Mucosa of descending colon (tissue), 3 donors: ENCODE data around the gene RNF19B. TPM values are rescaled to one million over a fixed set of nuclear protein-coding genes. Genes with fewer than 3 reads are reported as not detected.

Experiments
- ATAC-seq: fragments of 200-7000 bp; cut with Tn5 transposase; one replicate; pipeline ENCODE4 v1.9.1; 2020; ENCODE audit warnings: mild to moderate bottlenecking, moderate library complexity
- DNase-seq, 3 donors: peaks; one replicate each; pipeline ENCODE4 v3.0.0-alpha.2; 2020
- H3K36me3 ChIP-seq: fragments of 200-600 bp; one replicate; pipeline ENCODE4 v1.8.0; 2021; ENCODE audit warnings: low read depth, mild to moderate bottlenecking
- H3K4me1 ChIP-seq: fragments of 200-600 bp; one replicate; pipeline ENCODE4 v1.8.0; 2021; ENCODE audit warnings: low read depth, mild to moderate bottlenecking
- H3K4me3 ChIP-seq: fragments of 200-600 bp; one replicate; pipeline ENCODE4 v1.8.0; 2021; ENCODE audit warnings: mild to moderate bottlenecking
- H3K9me3 ChIP-seq: fragments of 200-600 bp; one replicate; pipeline ENCODE4 v1.8.0; 2021; ENCODE audit warnings: mild to moderate bottlenecking
- CTCF ChIP-seq: fragments of 200-600 bp; IDR thresholded peaks from one replicate; pipeline ENCODE4 v1.8.0; 2022; ENCODE audit warnings: antibody characterized with exemption, mild to moderate bottlenecking
- intact Hi-C, 2 donors: fragments of 100-400 bp; cut with DNase I in 1 of 2; cut with micrococcal nuclease in 1 of 2; formaldehyde crosslinking; loops; one replicate each; pipeline versions ENCODE4 v1.11.0 to v1.11.1; 2022; cut with DNase I, micrococcal nuclease
- total RNA-seq, 3 donors: library from RNA; stranded (reverse); fragmentation: NEBNext Ultra II Directional in 2 of 3; extraction: Animal tissue kit (Norgen Biotek cat#: 25700) in 2 of 3; gene quantifications; one replicate each; pipeline versions ENCODE4 v1.2.1 to v1.2.4, GENCODE V29; 2021 to 2023
- donor health status: DM: no; HTN: no; CAD: no; lungs with moderate emphysema.
- donor health status: DM: no; HTN: no; CAD: no.
- donor health status: DM: no; HTN: yes; CAD: no.

RNF19B gene
- total RNA-seq, 3 donors from 2014 or later: 51.5 to 74.9 (median 68.0) TPM

- H3K36me3 ChIP-seq: no peaks in the 10 kb centered on the region
- H3K4me3 ChIP-seq: no peak overlapping the region
- intact Hi-C loops: no loop called here
- H3K4me1 ChIP-seq: peaks cover 13% of the 10 kb centered on the region
- TF ChIP-seq CTCF: no peak
- ATAC-seq (no peak), DNase-seq (peak in 1 of 3 donors; percentile 25)
- H3K9me3 ChIP-seq: no peaks in the 10 kb centered on the region
Observed at GRCh38 chr1:32896451-32896850, 68.2 kb downstream of the RNF19B start.

- Histone ChIP-seq H3K4me3 (no peak overlapping the region), H3K9me3 (no peaks in the 10 kb centered on the region), H3K4me1 (peaks cover 13% of the 10 kb centered on the region), H3K36me3 (no peaks in the 10 kb centered on the region)
- DNase-seq: peak in 1 of 3 donors; percentile 33
- no peak for TF ChIP-seq CTCF
- intact Hi-C loops: no loop called here
- no peak for ATAC-seq
Observed at GRCh38 chr1:32895325-32896215, 69.0 kb downstream of the RNF19B start.

GRCh38 chr1:32894681-32895080, 69.9 kb downstream of the RNF19B start:
- Histone ChIP-seq H3K36me3 (no peaks in the 10 kb centered on the region), H3K4me3 (no peak overlapping the region), H3K4me1 (peaks cover 13% of the 10 kb centered on the region), H3K9me3 (no peaks in the 10 kb centered on the region)
- DNase-seq: peak in 1 of 3 donors; percentile 28
- ATAC-seq: no peak
- no peak for TF ChIP-seq CTCF
- intact Hi-C loops: no loop called here

- DNase-seq: peak in 1 of 3 donors; percentile 56
- intact Hi-C loops: no loop called here
- no peak for TF ChIP-seq CTCF
- ATAC-seq: no peak
- Histone ChIP-seq H3K4me1 (peaks cover 13% of the 10 kb centered on the region), H3K36me3 (no peaks in the 10 kb centered on the region), H3K4me3 (no peak overlapping the region), H3K9me3 (no peaks in the 10 kb centered on the region)
Observed at GRCh38 chr1:32894019-32894600, 70.5 kb downstream of the RNF19B start.

- ATAC-seq: peak; percentile 77
- Histone ChIP-seq H3K36me3 (no peaks in the 10 kb centered on the region), H3K9me3 (no peaks in the 10 kb centered on the region), H3K4me3 (no peak overlapping the region), H3K4me1 (peaks cover 11% of the 10 kb centered on the region)
- intact Hi-C loops: no loop called here
- no peak for TF ChIP-seq CTCF
- DNase-seq: peak; percentile 76 to 86 (median 81)
Observed at GRCh38 chr1:32893198-32894018, 71.2 kb downstream of the RNF19B start.
